ENCODE data around the gene SOCS7.

GRCh38 chr17:38339891-38340290, 11.8 kb upstream of the SOCS7 start:
- TF ChIP-seq CTCF (IDR thresholded peaks at IDR 0.05) (no peak), POLR2A (IDR thresholded peaks at IDR 0.05) (no peak)
